Type B pancreatic cell (in vitro differentiated cells): ENCODE data around the gene PLA2R1. TPM values are rescaled to one million over a fixed set of nuclear protein-coding genes. Genes with fewer than 3 reads are reported as not detected.
"Not testable (repeated sequence)": the region's sequence is repeated elsewhere in the genome, so short reads cannot be mapped to it uniquely, and the experiment has no call there.

Experiments used
- DNase-seq: peaks from one replicate; pipeline ENCODE4 v3.0.0; 2021; ENCODE audit warnings: mixed read lengths; ENCODE audit not compliant: unreplicated experiment; ENCODE audit errors: extremely low spot score
- H3K27ac Mint-ChIP-seq: 2 replicates; pipeline ENCODE4 v1.8.0; 2021; ENCODE audit warnings: mild to moderate bottlenecking, mixed read lengths
- H3K27me3 Mint-ChIP-seq: 2 replicates; pipeline ENCODE4 v1.8.0; 2021; ENCODE audit warnings: mixed read lengths
- H3K36me3 Mint-ChIP-seq: 2 replicates; pipeline ENCODE4 v1.8.0; 2021; ENCODE audit warnings: mixed read lengths
- H3K4me1 Mint-ChIP-seq: one replicate; pipeline ENCODE4 v1.8.0; 2021; ENCODE audit warnings: mixed read lengths; ENCODE audit not compliant: unreplicated experiment
- H3K4me3 Mint-ChIP-seq: 2 replicates; pipeline ENCODE4 v1.8.0; 2021; ENCODE audit warnings: mild to moderate bottlenecking, mixed read lengths
- H3K9me3 Mint-ChIP-seq: 2 replicates; pipeline ENCODE4 v1.8.0; 2021; ENCODE audit warnings: mixed read lengths
- CTCF ChIP-seq: fragments of 200-600 bp; sonication (generic); conservative IDR thresholded peaks from 2 replicates; pipeline ENCODE4 v1.5.0; 2021; ENCODE audit warnings: antibody characterized with exemption, mild to moderate bottlenecking
- total RNA-seq: library from RNA; stranded (reverse); gene quantifications from 2 replicates; pipeline ENCODE4 v1.2.1, GENCODE V29; 2021; ENCODE audit warnings: low replicate concordance

PLA2R1 gene
- total RNA-seq, 1 donor from 2014 or later = 3.6 TPM

- no peaks in the 10 kb centered on the region for H3K9me3 Mint-ChIP-seq
- H3K27ac Mint-ChIP-seq = no peak overlapping the region
Observed at GRCh38 chr2:159982842-159983785, 79.3 kb downstream of the PLA2R1 start.

GRCh38 chr2:159982270-159982669 lies 80.1 kb downstream of the PLA2R1 start:
- Mint-ChIP-seq H3K27ac (no peak overlapping the region), H3K27me3 (peaks cover 3% of the 10 kb centered on the region), H3K4me3 (no peak overlapping the region), H3K9me3 (no peaks in the 10 kb centered on the region), H3K36me3 (no peaks in the 10 kb centered on the region), H3K4me1 (no peaks in the 10 kb centered on the region)
- no peak for DNase-seq
- no peak for TF ChIP-seq CTCF

More at GRCh38 chr2:159982842-159983785, 79.3 kb downstream of the PLA2R1 start:
- no peak for DNase-seq
- no peaks in the 10 kb centered on the region for H3K4me1 Mint-ChIP-seq
- TF ChIP-seq CTCF = no peak
- H3K36me3 Mint-ChIP-seq = no peaks in the 10 kb centered on the region
- H3K4me3 Mint-ChIP-seq = no peak overlapping the region
- H3K27me3 Mint-ChIP-seq = peaks cover 9% of the 10 kb centered on the region

GRCh38 chr2:159976527-159977160 lies 85.8 kb downstream of the PLA2R1 start:
- Mint-ChIP-seq H3K4me1 (no peaks in the 10 kb centered on the region), H3K4me3 (no peak overlapping the region), H3K27me3 (peaks cover 4% of the 10 kb centered on the region), H3K9me3 (no peaks in the 10 kb centered on the region), H3K36me3 (no peaks in the 10 kb centered on the region), H3K27ac (no peak overlapping the region)
- TF ChIP-seq CTCF = no peak
- DNase-seq = no peak

GRCh38 chr2:159973325-159973724 lies 89.1 kb downstream of the PLA2R1 start:
- no peak for TF ChIP-seq CTCF
- Mint-ChIP-seq H3K9me3 (no peaks in the 10 kb centered on the region), H3K27ac (no peak overlapping the region), H3K4me3 (no peak overlapping the region), H3K36me3 (no peaks in the 10 kb centered on the region), H3K27me3 (peaks cover 4% of the 10 kb centered on the region), H3K4me1 (no peaks in the 10 kb centered on the region)
- DNase-seq = no peak

GRCh38 chr2:159971365-159972152 lies 90.9 kb downstream of the PLA2R1 start:
- Mint-ChIP-seq H3K27me3 (no peaks in the 10 kb centered on the region), H3K36me3 (no peaks in the 10 kb centered on the region)
- no peak for DNase-seq

GRCh38 chr2:159970548-159970947 lies 91.9 kb downstream of the PLA2R1 start:
- H3K27ac Mint-ChIP-seq, H3K4me3 Mint-ChIP-seq, H3K36me3 Mint-ChIP-seq, DNase-seq, H3K4me1 Mint-ChIP-seq, H3K27me3 Mint-ChIP-seq, H3K9me3 Mint-ChIP-seq: not testable (repeated sequence)

More at GRCh38 chr2:159971365-159972152, 90.9 kb downstream of the PLA2R1 start:
- no peak overlapping the region for H3K27ac Mint-ChIP-seq
- H3K4me1 Mint-ChIP-seq = no peaks in the 10 kb centered on the region
- H3K9me3 Mint-ChIP-seq = no peaks in the 10 kb centered on the region
- no peak overlapping the region for H3K4me3 Mint-ChIP-seq
- no peak for TF ChIP-seq CTCF
